ENCODE data around the gene ITGA6.

ITGA6 gene

DNA sequence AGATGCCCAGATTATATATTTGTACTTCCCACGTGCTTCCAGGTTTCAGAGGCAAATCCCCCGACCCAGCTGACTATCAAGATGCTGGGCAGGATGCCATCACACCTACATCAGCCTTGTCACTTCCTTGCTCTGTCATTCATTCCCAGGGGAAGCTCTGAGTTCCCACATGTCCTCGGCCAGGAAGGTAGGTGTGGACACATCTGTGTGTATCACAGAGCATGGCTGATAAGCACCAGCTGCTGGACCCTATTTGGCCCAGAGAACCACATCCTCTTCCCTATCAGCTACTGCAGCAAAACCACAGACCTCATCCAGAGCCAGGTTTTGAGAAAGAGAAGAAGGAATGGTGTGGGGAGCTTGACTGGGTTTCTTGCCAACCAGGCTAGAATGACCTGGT is 31.9 kb upstream of the ITGA6 start:
- DNase-seq (ENCODE audit: low read depth): no peak
- no peak overlapping the region for H3K4me3 ChIP-seq (ENCODE audit: low read length)
- TF ChIP-seq, protein P1, sequence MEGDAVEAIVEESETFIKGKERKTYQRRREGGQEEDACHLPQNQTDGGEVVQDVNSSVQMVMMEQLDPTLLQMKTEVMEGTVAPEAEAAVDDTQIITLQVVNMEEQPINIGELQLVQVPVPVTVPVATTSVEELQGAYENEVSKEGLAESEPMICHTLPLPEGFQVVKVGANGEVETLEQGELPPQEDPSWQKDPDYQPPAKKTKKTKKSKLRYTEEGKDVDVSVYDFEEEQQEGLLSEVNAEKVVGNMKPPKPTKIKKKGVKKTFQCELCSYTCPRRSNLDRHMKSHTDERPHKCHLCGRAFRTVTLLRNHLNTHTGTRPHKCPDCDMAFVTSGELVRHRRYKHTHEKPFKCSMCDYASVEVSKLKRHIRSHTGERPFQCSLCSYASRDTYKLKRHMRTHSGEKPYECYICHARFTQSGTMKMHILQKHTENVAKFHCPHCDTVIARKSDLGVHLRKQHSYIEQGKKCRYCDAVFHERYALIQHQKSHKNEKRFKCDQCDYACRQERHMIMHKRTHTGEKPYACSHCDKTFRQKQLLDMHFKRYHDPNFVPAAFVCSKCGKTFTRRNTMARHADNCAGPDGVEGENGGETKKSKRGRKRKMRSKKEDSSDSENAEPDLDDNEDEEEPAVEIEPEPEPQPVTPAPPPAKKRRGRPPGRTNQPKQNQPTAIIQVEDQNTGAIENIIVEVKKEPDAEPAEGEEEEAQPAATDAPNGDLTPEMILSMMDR (conservative IDR thresholded peaks at IDR 0.05; ENCODE audit: low read length): no peak

DNA sequence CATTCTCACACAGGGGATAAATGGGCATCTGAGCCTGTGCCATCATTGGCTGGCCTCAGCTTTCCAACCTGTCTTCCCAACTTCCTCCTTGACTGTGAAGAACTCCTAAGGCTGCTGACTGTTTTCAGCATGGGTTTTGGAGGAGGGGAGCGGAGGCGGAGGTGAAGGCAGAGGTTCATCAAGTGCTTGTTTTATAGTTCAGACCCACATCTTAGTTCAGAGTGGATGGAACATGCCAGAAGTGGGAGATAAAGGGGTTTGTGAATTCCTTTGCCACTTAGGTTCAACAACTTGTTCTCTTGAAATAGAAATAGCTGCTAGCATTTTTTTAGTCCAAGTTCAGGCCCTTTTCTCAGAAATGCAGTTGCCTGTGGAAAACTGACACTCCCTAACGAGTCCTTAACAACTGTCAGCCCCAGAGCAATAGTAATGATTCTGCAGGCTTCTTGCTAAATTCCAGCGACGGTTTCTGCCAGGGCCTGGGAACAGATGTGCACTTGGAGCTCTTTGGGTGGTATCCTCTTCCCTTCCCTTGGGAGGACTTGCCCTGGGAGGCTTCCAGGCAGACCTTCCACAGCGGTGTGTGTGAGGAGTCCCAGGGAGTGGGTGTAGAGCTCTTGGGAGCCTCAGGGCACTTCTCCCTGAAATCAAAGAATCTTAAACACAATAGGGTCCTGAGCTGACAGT is 30.1 kb upstream of the ITGA6 start:
- TF ChIP-seq, protein P1 (conservative IDR thresholded peaks at IDR 0.05; ENCODE audit: low read length): no peak
- H3K4me3 ChIP-seq (ENCODE audit: low read length): no peak overlapping the region
- DNase-seq (ENCODE audit: low read depth): peak; percentile 83

DNA sequence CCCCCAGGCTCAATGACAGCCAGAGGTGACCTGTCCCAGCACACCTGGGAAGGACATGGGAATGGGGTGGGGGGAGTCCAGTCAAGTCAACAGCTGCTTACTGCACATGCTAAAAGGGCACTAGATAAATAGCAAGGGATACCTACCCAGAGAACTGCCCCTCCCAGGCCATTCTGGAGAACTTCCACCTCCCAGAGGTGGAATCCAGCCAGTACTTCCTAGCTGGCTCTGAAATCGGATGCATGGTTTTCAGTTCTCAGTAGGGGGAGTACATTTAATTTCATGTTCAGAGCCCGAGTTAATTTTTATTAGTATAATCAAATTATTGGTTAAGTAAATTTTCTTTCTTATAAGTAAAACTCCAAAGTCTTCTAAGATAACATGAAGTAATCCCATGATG is 28.9 kb upstream of the ITGA6 start:
- TF ChIP-seq, protein P1 (conservative IDR thresholded peaks at IDR 0.05; ENCODE audit: low read length): no peak
- no peak overlapping the region for H3K4me3 ChIP-seq (ENCODE audit: low read length)
- no peak for DNase-seq (ENCODE audit: low read depth)

DNA sequence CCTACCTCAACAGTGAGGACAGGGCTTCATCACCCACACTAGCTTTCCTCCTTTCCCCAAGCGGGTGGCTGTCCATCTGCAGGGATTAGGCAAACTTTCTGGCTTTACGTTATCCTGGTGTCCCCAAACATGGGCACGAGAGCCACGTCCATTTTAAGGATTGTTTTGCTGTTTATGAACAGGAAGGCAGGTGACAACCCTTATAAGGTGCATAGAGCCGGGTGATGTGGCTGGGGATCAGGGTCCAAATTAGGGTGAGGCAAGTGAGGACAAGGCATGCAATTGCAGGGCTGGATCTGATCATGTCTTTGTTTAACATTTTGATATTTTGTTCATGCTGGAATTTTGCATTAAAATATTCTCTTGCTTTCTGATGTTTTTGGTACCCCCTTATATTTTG is 27.6 kb upstream of the ITGA6 start:
- TF ChIP-seq, protein P1 (conservative IDR thresholded peaks at IDR 0.05; ENCODE audit: low read length): no peak
- H3K4me3 ChIP-seq (ENCODE audit: low read length): no peak overlapping the region

DNA sequence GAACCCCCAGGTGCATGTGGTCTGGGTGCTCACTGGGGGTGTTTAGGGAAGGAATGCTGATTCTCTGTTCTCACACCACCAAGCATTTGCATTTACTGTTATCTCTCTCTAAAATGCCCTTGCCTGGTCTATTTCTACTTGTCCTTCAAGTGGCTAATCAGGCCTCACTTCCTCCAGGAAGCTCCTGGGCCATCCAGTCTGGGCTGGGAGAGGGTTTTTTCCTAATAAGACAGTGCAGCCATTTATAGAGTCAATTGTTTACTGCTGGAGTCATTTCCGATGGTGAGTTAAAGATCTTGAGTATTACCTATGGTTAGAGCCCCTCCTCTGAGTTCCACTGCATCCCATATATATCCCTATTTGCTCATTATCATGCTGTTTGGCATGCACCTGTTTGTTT is 25.2 kb upstream of the ITGA6 start:
- no peak for DNase-seq (ENCODE audit: low read depth)
- H3K4me3 ChIP-seq (ENCODE audit: low read length): no peak overlapping the region
- TF ChIP-seq, protein P1 (conservative IDR thresholded peaks at IDR 0.05; ENCODE audit: low read length): no peak

More for the DNA sequence above, 27.6 kb upstream of the ITGA6 start:
- DNase-seq (ENCODE audit: low read depth): no peak

DNA sequence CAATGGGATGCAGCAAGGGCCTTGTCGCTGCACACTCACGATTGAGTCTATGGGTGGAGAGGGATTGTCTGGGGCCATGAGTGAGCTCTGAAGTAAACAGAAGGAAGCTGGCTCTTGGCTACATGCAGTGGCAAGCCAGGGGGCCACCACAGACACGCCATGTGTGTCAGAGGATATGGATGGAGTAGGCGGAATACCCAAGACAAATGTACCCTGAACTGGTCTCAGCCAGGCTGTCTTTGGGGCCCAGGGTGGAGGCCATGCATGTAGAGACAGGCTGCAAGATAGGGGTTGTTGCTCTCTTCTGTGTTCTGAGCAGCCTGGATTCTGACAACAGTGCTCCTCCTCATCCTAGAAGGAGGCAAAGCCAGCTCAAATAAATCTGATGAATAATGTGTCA is 24.0 kb upstream of the ITGA6 start:
- TF ChIP-seq, protein P1 (conservative IDR thresholded peaks at IDR 0.05; ENCODE audit: low read length): no peak
- H3K4me3 ChIP-seq (ENCODE audit: low read length): no peak overlapping the region
- DNase-seq (ENCODE audit: low read depth): no peak

DNA sequence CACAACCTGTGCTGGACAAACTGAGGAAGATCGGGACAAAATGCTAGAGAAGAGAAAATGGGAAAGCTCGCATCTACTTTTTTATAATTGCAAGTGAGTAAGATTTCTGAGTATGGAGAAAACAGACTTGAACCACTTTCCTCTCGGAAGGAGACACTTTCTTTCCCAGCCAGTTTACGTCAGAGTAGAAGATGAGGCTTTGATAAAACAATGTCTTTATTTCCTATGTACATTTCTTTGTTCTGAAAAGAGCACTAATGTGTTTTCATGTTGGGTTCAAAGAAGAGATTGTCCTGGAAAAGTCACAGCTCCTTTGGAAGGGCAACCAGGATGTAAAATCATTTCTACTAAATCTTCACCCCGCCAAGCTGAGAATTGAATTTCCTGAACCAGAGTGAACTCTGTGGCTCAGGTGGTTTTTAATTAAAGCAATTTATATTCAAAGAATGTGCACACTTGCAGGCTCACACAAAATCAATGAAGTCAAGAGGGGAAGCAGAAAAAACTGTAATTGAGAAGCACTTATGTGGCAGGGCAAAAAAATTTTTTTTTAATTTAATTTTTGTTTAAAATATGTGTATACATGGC is 23.4 kb upstream of the ITGA6 start:
- DNase-seq (ENCODE audit: low read depth): no peak
- TF ChIP-seq, protein P1 (conservative IDR thresholded peaks at IDR 0.05; ENCODE audit: low read length): no peak
- no peak overlapping the region for H3K4me3 ChIP-seq (ENCODE audit: low read length)

Data from AG10803 (cell line).